IgD-negative memory B cell (primary cell): ENCODE results near the gene PHACTR1. TPM values are rescaled to one million over a fixed set of nuclear protein-coding genes. Genes with fewer than 3 reads are reported as not detected.

Experiments used
- H3K27ac Mint-ChIP-seq, 3 donors: one replicate each; pipeline ENCODE4 v1.8.0; 2020 to 2022; ENCODE audit warnings: mild to moderate bottlenecking in 3 of 3, mixed read lengths in 3 of 3, moderate library complexity in 1 of 3
- H3K27me3 Mint-ChIP-seq: one replicate; pipeline ENCODE4 v1.8.0; 2021; ENCODE audit warnings: mixed read lengths
- H3K36me3 Mint-ChIP-seq: one replicate; pipeline ENCODE4 v1.8.0; 2020; ENCODE audit warnings: mild to moderate bottlenecking, mixed read lengths
- H3K4me1 Mint-ChIP-seq, 3 donors: one replicate each; pipeline ENCODE4 v1.8.0; 2020 to 2022; ENCODE audit warnings: mixed read lengths in 3 of 3, mild to moderate bottlenecking in 1 of 3
- H3K4me3 Mint-ChIP-seq, 4 donors: one replicate each; pipeline ENCODE4 v1.8.0; 2020 to 2022; ENCODE audit warnings: mild to moderate bottlenecking in 4 of 4, mixed read lengths in 4 of 4, moderate library complexity in 3 of 4
- H3K9me3 Mint-ChIP-seq, 3 donors: one replicate each; pipeline ENCODE4 v1.8.0; 2020 to 2021; ENCODE audit warnings: mixed read lengths in 3 of 3, mild to moderate bottlenecking in 1 of 3
- polyA plus RNA-seq: library from polyadenylated mRNA; unstranded; fragments of 300-500 nt; fragmentation: Illumina TruSeq; gene quantifications from one replicate; pipeline ENCODE4 v1.2.3, GENCODE V29; 2021

PHACTR1 gene
- polyA plus RNA-seq, 1 donor from 2014 or later = 12.8 TPM

DNA sequence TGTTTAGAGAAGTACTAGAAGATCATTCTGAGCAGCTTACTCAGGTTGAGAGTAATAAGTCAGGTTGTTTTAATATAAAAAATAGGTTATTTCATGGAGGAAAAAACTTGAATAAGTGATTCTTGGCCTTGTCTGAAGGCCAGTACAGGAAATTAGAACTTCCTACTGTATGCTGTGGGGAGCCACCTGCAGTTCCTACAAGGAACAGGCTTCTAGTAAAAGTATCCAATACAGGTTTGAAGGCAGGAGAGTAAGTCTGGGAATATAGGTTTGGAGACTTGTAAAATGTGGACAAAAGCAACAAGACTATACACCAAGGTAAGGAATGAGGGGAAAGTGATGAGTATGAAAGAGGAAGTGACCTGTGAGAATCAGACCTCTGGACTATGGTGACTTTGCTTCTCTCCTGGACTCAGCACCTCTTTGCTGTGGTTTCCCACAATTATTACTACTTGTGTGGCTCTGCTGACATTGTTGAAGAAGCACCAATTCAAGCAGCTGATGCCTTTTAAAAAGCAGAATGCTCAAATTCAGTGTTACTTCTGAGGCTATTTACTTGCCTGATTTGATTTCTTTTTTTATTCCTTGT, 333.2 kb downstream of the PHACTR1 start:
- Mint-ChIP-seq H3K27ac (no peak overlapping the region), H3K36me3 (no peaks in the 10 kb centered on the region), H3K9me3 (peaks cover 0 to 4% (median under 1%) of the 10 kb centered on the region in 3 donors), H3K4me3 (no peak overlapping the region), H3K4me1 (no peaks in the 10 kb centered on the region), H3K27me3 (peaks cover 20% of the 10 kb centered on the region)

DNA sequence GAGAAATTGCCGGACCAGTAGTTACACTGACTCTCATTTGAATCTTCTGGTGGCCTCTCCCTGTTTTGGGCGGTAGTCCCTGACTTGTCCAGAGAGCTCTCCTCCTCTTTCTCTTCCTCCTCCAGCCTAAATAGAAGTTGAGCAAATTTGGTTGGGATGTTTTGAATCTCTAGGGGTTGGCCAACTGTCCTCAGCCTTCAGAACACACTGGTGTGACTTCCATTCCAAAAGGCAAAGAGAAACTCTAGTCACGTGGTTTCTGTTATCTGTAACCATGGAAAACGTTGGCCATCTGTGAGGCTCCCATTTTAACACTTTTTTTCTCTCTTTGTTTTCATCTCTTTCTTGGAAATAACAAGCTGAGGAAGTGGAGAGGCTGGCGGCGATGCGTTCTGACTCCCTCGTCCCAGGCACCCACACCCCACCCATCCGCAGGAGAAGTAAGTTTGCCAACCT, 336.5 kb downstream of the PHACTR1 start:
- Mint-ChIP-seq H3K9me3 (peaks cover 0 to 4% (median 3%) of the 10 kb centered on the region in 3 donors), H3K27me3 (peaks cover 26% of the 10 kb centered on the region), H3K27ac (no peak overlapping the region), H3K4me1 (no peaks in the 10 kb centered on the region), H3K36me3 (no peaks in the 10 kb centered on the region), H3K4me3 (no peak overlapping the region)

DNA sequence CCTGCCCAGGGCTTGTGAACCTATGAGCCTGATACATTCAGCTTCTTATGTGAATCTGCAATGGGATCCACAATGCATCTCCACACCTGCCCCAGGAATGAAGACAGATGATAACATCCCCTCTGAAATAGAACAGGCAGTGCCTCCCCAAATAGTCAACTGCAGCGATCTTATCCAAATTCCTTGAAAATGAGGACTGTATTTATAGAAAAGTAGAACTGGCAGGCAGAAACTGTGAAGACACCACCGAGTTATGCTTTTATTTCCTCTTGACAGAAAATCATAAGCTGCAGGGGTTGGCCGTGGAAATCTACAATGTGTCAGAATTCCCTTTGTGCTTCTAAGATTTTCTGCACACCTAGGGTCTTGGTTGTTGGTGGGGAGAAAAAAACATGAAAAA, 341.5 kb downstream of the PHACTR1 start:
- Mint-ChIP-seq H3K9me3 (peaks cover 0 to 3% (median 0%) of the 10 kb centered on the region in 3 donors), H3K4me3 (no peak overlapping the region), H3K36me3 (no peaks in the 10 kb centered on the region), H3K4me1 (no peaks in the 10 kb centered on the region), H3K27me3 (peaks cover 19% of the 10 kb centered on the region), H3K27ac (no peak overlapping the region)

DNA sequence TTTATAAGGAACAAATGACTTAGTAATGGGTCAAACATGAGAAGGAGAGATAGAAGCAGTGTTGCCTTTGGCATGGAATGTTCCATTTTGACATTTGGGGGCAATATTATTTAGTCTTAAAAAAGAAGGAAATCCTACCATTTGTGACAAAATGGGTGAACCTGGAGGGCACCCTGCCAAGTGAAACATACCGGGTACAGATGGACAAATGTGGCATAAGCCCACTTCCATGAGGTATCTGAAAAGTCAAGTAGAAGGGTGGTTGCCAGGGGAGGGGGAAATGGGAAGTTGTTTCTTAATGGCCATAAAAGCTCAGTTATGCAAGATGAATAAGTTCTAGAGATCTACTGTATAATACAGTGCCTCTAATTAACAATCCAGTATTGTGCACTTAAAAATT, 342.5 kb downstream of the PHACTR1 start:
- Mint-ChIP-seq H3K36me3 (no peaks in the 10 kb centered on the region), H3K4me3 (no peak overlapping the region), H3K27ac (no peak overlapping the region), H3K9me3 (peaks cover 0 to 3% (median 0%) of the 10 kb centered on the region in 3 donors), H3K27me3 (peaks cover 12% of the 10 kb centered on the region), H3K4me1 (no peaks in the 10 kb centered on the region)

DNA sequence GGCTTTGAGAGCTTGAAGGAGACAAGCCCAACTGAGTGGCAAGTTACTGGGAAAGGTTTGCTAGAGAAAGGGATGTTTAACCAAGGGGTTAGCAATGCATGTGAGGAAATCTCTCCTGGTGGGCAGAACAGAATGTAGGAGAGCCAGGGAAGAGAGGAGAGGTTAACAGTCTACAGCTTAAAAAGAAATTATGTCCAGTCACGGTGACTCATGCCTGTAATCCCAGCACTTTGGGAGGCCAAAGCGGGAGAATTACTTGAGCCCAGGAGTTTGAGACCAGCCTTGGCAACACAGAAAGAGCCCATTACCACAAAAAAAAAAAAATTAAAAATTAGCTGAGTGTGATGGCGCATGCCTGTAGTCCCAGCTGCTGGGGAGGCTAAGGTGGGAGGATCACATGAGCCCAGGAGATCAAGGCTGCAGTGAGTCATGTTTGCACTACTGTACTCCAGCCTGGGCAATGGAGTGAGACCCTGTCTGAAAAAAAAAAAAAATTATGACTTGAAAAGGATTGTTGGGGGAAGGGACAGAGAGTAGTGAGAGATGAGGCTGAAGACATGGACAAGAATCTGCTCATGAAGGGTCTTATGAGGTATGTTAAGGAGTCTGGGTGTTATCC, 346.8 kb downstream of the PHACTR1 start:
- Mint-ChIP-seq H3K9me3 (no peaks in the 10 kb centered on the region), H3K4me1 (peaks cover 0 to 1% (median 0%) of the 10 kb centered on the region in 3 donors), H3K27ac (no peak overlapping the region), H3K4me3 (no peak overlapping the region), H3K27me3 (no peaks in the 10 kb centered on the region), H3K36me3 (no peaks in the 10 kb centered on the region)

DNA sequence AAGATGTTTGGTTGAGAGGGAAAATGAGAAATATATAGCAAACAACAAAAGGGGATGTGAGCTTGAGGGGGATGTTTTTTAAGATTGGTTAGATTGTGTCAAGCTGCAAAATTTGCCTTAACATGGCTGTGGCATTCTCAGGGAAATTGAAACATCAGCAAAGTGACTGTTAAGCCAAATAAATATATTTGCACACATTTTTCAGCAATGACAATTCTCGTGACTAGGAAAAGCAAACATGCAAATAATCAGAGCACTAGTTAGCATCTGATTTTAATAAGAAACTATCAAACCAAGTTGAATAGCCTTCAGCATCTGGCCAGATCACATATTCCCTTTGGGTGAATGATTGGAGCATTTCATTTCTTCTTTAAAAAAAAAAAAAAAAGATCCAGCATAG, 349.0 kb downstream of the PHACTR1 start:
- peaks cover 3% of the 10 kb centered on the region for H3K27me3 Mint-ChIP-seq
- no peaks in the 10 kb centered on the region for H3K36me3 Mint-ChIP-seq
- H3K9me3 Mint-ChIP-seq = no peaks in the 10 kb centered on the region
- H3K4me3 Mint-ChIP-seq = no peak overlapping the region
- H3K27ac Mint-ChIP-seq = no peak overlapping the region
- peaks cover 2 to 9% (median 9%) of the 10 kb centered on the region in 3 donors for H3K4me1 Mint-ChIP-seq

DNA sequence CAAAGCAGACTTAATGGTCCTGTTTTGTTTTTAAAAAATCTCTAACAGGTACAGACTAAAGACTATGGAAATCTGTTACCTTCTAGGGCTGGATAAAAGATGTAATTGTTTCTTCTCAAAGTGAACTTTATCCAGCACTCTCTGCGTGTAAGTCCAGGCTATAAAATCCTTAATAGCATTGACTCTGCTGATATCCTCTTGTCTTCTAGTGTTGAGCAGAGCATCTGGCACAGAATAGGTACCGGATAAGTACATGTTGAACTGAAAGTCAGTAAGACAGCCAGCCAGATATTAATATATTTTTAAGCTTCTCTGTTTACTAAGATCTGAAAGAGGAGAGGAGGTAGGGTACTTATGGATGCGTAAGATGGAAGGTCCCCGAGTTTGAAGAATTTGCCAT, 349.5 kb downstream of the PHACTR1 start:
- H3K4me3 Mint-ChIP-seq = no peak overlapping the region
- no peaks in the 10 kb centered on the region for H3K36me3 Mint-ChIP-seq
- peaks cover 3% of the 10 kb centered on the region for H3K27me3 Mint-ChIP-seq
- H3K4me1 Mint-ChIP-seq = peaks cover 2 to 9% (median 9%) of the 10 kb centered on the region in 3 donors
- H3K27ac Mint-ChIP-seq = no peak overlapping the region
- no peaks in the 10 kb centered on the region for H3K9me3 Mint-ChIP-seq

DNA sequence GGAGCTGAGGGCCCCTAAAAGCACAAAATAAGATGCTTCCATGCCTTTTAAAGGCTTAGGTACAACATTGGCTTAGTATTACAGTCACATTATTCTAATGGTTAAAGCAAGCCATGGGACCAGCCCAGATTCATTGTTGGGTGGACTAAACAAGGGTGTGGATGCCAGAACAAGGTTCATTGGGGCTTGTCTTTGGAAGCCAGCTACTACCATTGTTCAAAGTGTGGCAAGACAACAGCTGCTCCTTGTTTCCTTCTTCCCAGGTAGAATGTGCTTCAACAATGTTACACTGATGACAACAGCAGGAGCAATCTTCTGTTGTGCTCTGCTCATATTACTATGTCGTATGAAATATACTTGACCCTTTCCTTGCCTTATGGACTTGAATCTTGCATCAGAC, 350.3 kb downstream of the PHACTR1 start:
- Mint-ChIP-seq H3K36me3 (no peaks in the 10 kb centered on the region), H3K4me1 (peaks cover 2 to 9% (median 9%) of the 10 kb centered on the region in 3 donors), H3K9me3 (peaks cover 0 to 1% (median 0%) of the 10 kb centered on the region in 3 donors), H3K27ac (no peak overlapping the region), H3K27me3 (peaks cover 3% of the 10 kb centered on the region), H3K4me3 (no peak overlapping the region)

DNA sequence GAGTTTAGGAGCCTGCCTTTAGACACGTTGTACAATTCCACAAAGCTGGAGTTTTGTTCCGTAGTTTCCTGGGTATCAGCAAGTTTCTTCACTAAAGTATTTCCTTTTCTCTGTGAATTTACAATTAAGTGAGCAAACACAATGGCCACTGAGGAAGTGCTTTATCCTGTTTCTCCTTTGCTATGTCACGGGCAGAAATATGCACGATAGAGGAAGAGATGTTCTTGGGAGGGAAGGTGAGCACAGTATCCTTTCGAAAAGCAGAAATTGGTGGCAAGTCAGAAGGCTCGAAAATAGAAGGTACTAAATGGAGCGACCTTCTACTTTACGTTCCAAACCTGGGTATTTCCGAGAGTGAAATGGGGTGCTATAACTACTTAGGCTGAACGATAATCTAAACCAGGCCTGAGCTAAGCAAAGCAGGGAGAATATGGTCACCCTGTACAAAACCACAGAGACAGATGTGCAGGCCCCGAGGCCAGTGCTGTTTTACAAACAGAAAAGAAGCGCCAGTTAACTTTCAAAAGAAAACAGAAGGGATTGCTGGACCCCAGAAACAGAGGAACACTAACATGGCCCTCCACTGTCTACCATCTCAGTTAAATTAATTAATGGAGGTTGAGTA, 352.1 kb downstream of the PHACTR1 start:
- peaks cover 2 to 9% (median 9%) of the 10 kb centered on the region in 3 donors for H3K4me1 Mint-ChIP-seq
- H3K9me3 Mint-ChIP-seq = peaks cover 0 to 1% (median 0%) of the 10 kb centered on the region in 3 donors
- H3K36me3 Mint-ChIP-seq = no peaks in the 10 kb centered on the region
- no peak overlapping the region for H3K4me3 Mint-ChIP-seq
- peaks cover 8% of the 10 kb centered on the region for H3K27me3 Mint-ChIP-seq
- no peak overlapping the region for H3K27ac Mint-ChIP-seq

DNA sequence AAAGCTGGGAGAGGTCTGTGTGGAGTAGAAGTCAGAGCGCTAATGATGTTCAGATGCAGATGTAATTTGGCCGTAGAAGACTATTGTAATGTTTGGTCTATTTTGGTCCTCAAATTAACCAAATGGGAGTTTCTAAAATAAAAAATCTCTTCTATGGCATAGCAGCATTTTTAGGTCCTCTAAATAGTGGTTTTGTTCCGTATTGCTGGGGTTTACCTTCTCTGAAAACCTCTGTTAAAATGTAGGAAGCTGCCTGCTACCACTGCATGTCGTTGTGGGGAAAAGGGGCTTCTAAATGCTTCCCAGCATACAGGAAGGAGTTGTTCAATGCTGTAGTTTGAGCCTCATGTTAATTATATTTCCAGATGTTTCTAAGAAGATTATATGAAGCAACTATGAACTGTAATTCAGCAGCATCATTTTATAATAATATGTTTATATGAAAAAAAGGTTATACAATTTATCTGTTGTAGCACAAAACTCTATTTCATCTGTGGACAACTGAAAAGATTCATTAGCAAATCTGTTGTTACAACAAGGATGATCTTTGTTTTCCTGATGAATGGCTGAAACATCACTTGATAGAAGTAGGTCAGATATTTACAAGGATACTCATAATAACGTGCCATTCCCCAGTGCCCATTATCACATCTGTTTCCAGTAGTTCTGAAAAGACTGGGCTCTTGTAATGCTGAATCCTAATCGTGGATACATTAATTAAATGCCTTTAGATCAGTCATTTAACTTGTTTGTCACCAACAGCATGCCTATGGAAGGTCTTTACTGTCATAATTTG, 355.2 kb downstream of the PHACTR1 start:
- peaks cover 0 to 1% (median 0%) of the 10 kb centered on the region in 3 donors for H3K9me3 Mint-ChIP-seq
- H3K36me3 Mint-ChIP-seq = no peaks in the 10 kb centered on the region
- H3K27ac Mint-ChIP-seq = no peak overlapping the region
- peak overlapping the region in 1 of 4 donors; percentile 35 for H3K4me3 Mint-ChIP-seq
- H3K27me3 Mint-ChIP-seq = peaks cover 12% of the 10 kb centered on the region
- H3K4me1 Mint-ChIP-seq = peaks cover 2 to 9% (median 9%) of the 10 kb centered on the region in 3 donors

DNA sequence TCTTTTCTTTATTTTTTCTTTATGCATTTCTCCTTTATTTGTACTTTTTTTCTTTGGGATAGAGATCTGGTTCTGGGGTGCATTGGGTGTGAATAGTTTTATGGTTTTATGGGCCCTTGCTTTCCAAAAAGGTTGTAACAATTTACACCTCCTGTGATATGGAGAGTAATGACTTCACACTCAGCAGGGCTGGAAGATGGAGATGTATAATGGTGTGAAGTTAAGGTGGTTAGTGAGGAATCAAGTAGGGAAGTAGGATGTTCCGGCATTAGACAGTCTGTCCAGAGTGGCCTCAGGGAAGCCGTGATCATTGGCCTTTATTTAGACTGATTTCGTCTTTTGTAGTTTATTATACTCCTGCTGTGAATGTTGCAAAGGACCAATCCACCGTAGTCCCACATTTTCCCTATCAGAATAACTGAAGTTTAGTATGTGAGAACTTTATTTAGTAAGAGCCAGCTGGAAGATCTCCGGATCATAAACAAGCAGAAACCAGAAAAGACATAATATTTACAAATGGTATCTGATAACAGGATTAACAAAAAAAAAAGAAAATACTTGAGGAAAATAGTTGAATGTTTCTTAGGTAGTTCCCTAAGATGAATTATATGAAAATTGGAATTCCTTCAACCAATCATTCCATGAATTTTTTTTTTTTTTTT, 356.2 kb downstream of the PHACTR1 start:
- Mint-ChIP-seq H3K27ac (no peak overlapping the region), H3K4me1 (peaks cover 2 to 9% (median 9%) of the 10 kb centered on the region in 3 donors), H3K27me3 (peaks cover 13% of the 10 kb centered on the region), H3K4me3 (no peak overlapping the region), H3K9me3 (peaks cover 0 to 3% (median 0%) of the 10 kb centered on the region in 3 donors), H3K36me3 (no peaks in the 10 kb centered on the region)

DNA sequence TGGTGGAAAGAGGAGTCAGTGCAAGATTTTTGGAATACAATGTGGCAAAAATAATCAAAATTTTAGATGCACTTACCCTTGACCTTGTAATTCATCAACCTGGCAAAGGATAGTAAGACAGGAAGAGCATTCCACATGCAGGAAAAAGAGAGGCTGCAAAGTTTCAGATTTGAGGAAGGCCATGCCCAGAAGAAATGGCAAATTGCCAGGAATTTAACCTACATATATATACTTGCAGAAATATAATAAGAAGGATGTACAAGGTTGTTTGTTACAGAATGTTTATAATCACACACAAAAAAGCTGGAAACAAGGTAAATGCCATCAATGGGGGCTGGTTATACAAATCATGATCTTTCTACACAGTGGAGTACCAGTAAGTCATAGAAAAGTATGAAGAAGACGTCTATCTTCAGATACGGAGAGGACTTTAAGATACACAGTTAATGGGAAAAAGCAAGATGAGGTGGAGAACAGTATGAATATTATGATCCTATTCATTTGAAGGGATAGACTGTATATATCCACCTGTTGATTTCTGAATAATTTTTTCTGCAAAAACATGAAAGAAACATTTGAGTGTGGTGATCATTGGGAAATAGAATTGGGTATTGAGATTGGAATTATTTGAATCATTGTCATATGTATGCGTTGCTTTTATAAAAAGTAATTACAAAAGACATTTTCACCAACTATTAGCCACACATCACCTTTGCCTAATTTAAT, 358.0 kb downstream of the PHACTR1 start:
- Mint-ChIP-seq H3K27me3 (peaks cover 14% of the 10 kb centered on the region), H3K9me3 (peaks cover 0 to 3% (median 0%) of the 10 kb centered on the region in 3 donors), H3K4me3 (no peak overlapping the region), H3K36me3 (no peaks in the 10 kb centered on the region), H3K4me1 (peaks cover 0 to under 1% (median 0%) of the 10 kb centered on the region in 3 donors), H3K27ac (no peak overlapping the region)

DNA sequence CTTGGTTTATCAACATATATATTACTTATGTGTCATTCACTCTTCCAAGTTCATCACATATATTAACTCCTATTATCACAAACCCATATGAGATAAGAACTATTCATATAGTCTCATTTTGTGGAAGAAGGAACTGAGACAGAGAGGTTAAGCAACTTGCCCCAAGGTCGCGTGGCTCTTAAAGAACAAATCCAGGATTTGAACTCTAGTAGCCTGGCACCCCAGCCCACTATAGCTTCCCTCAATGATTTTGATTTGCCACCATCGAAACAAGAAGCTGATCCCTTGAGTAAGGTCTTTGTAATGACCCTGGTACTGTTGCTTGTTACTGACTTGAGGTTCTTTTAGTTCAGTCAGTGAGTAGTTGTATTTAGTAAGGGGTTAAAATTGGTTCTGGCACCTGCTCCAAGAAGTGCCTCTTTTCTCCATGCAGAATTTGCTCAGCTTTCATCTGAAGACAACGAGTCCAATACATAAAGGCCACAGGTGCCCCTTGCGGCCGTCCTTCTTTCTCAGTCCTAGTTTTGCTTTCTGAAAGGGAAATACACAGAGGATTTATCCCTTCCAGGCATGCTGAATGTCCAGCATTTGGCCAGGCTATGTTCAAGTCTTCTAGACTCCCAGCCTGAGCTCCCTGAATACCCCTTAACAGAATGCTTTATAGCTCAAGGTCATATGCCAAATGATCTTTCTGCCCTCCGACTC, 358.7 kb downstream of the PHACTR1 start:
- Mint-ChIP-seq H3K27me3 (peaks cover 20% of the 10 kb centered on the region), H3K36me3 (no peaks in the 10 kb centered on the region), H3K9me3 (peaks cover 0 to 3% (median 0%) of the 10 kb centered on the region in 3 donors), H3K4me3 (no peak overlapping the region), H3K4me1 (no peaks in the 10 kb centered on the region), H3K27ac (no peak overlapping the region)
